OCI-LY3 (cell line): ENCODE results near the gene RORC.

Source experiments
- H2AFZ ChIP-seq: fragments of 200-600, 300-600 bp; shearing (Covaris generic); 2 replicates; pipeline ENCODE4 v1.6.0; 2014; ENCODE audit warnings: antibody characterized with exemption, low read depth, low read length
- H3K27ac ChIP-seq: fragments of 200-600, 300-600 bp; sonication (generic); 2 replicates; pipeline ENCODE4 v1.5.1; 2014; ENCODE audit warnings: mild to moderate bottlenecking, low read length, moderate library complexity, mixed read lengths
- H3K27me3 ChIP-seq: fragments of 200-600, 300-600 bp; sonication (generic); 2 replicates; pipeline ENCODE4 v1.6.1; 2014; ENCODE audit warnings: low read depth, low read length, mixed read lengths
- H3K36me3 ChIP-seq: fragments of 200-600, 300-600 bp; sonication (generic); replicated peaks from 2 replicates; pipeline ENCODE3; 2014; ENCODE audit warnings: low read depth, low read length, mixed read lengths
- H3K4me1 ChIP-seq: fragments of 300-600, 200-600 bp; sonication (generic); 2 replicates; pipeline ENCODE4 v1.6.1; 2014; ENCODE audit warnings: low read length, mixed read lengths
- H3K4me2 ChIP-seq: fragments of 200-600, 300-600 bp; sonication (generic); 2 replicates; pipeline ENCODE4 v1.6.1; 2014; ENCODE audit warnings: low read length, mixed read lengths
- H3K4me3 ChIP-seq: fragments of 300-600, 200-600 bp; sonication (generic); 2 replicates; pipeline ENCODE4 v1.5.1; 2014; ENCODE audit warnings: antibody characterized with exemption, mild to moderate bottlenecking, low read length, moderate library complexity
- H3K79me2 ChIP-seq: fragments of 300-600, 200-600 bp; shearing (Covaris generic); 2 replicates; pipeline ENCODE4 v1.6.1; 2014; ENCODE audit warnings: mild to moderate bottlenecking, low read length, mixed read lengths
- H3K9ac ChIP-seq: fragments of 300-600, 200-600 bp; shearing (Covaris generic); 2 replicates; pipeline ENCODE4 v1.6.0; 2014; ENCODE audit warnings: mild to moderate bottlenecking, low read length, moderate library complexity
- H3K9me3 ChIP-seq: fragments of 200-600, 300-600 bp; shearing (Covaris generic); 2 replicates; pipeline ENCODE4 v1.6.1; 2014; ENCODE audit warnings: low read length, mixed read lengths; ENCODE audit not compliant: insufficient read depth
- H4K20me1 ChIP-seq: fragments of 200-600, 300-600 bp; sonication (generic); 2 replicates; pipeline ENCODE4 v1.6.1; 2016; ENCODE audit warnings: low read length, mixed read lengths; ENCODE audit not compliant: insufficient read depth
- CTCF ChIP-seq: fragments of 200-600, 300-600 bp; sonication (generic); IDR thresholded peaks from 2 replicates; pipeline ENCODE4 v1.5.1; 2014; ENCODE audit warnings: antibody characterized with exemption, low read length, low read depth
- EZH2phosphoT487 ChIP-seq: fragments of 200-600 bp; shearing (Covaris generic); IDR thresholded peaks from 2 replicates; pipeline ENCODE4 v1.6.1; 2018; ENCODE audit warnings: antibody characterized with exemption, mixed run types, low read depth

The RORC gene

GRCh38 chr1:151817353-151817730 is 14.3 kb downstream of the RORC start:
- Histone ChIP-seq H3K79me2 (no peaks in the 10 kb centered on the region), H3K4me2 (peak overlapping the region; percentile 60), H3K4me3 (peak overlapping the region; percentile 22; the same call in 1 of the 2 replicates), H4K20me1 (no peaks in the 10 kb centered on the region), H3K27ac (no peak overlapping the region), H3K36me3 (no peaks in the 10 kb centered on the region), H3K27me3 (no peaks in the 10 kb centered on the region), H3K9ac (peak overlapping the region; percentile 4; the same call in 1 of the 2 replicates), H2AFZ (peak overlapping the region; percentile 57; the same call in 1 of the 2 replicates), H3K4me1 (peaks cover 39% of the 10 kb centered on the region), H3K9me3 (no peaks in the 10 kb centered on the region)
- no peak for TF ChIP-seq CTCF
- TF ChIP-seq EZH2phosphoT487: no peak

- no peak overlapping the region for H3K27ac ChIP-seq
Measured at GRCh38 chr1:151816548-151817352, 14.9 kb downstream of the RORC start.

GRCh38 chr1:151815716-151816327 is 15.8 kb downstream of the RORC start:
- Histone ChIP-seq H3K4me3 (no peak overlapping the region), H3K36me3 (no peaks in the 10 kb centered on the region), H3K79me2 (no peaks in the 10 kb centered on the region), H4K20me1 (no peaks in the 10 kb centered on the region), H3K4me2 (no peak overlapping the region), H3K4me1 (peaks cover 24% of the 10 kb centered on the region), H3K27ac (no peak overlapping the region), H3K9ac (no peak overlapping the region), H2AFZ (no peak overlapping the region), H3K9me3 (no peaks in the 10 kb centered on the region), H3K27me3 (no peaks in the 10 kb centered on the region)
- TF ChIP-seq EZH2phosphoT487 (no peak), CTCF (no peak)

More at GRCh38 chr1:151816548-151817352, 14.9 kb downstream of the RORC start:
- no peaks in the 10 kb centered on the region for H3K27me3 ChIP-seq
- peaks cover 33% of the 10 kb centered on the region for H3K4me1 ChIP-seq
- H2AFZ ChIP-seq: peak overlapping the region; percentile 57; the same call in 1 of the 2 replicates
- H3K79me2 ChIP-seq: no peaks in the 10 kb centered on the region
- no peaks in the 10 kb centered on the region for H3K36me3 ChIP-seq
- peak overlapping the region; percentile 60 for H3K4me2 ChIP-seq
- no peak overlapping the region for H3K9ac ChIP-seq
- H4K20me1 ChIP-seq: no peaks in the 10 kb centered on the region
- no peaks in the 10 kb centered on the region for H3K9me3 ChIP-seq
- H3K4me3 ChIP-seq: no peak overlapping the region
- no peak for TF ChIP-seq EZH2phosphoT487
- TF ChIP-seq CTCF: no peak

- Histone ChIP-seq H4K20me1 (no peaks in the 10 kb centered on the region), H3K4me1 (peaks cover 16% of the 10 kb centered on the region), H3K9me3 (no peaks in the 10 kb centered on the region), H3K36me3 (no peaks in the 10 kb centered on the region), H3K9ac (no peak overlapping the region), H3K27ac (no peak overlapping the region), H3K4me2 (no peak overlapping the region), H2AFZ (no peak overlapping the region), H3K27me3 (no peaks in the 10 kb centered on the region), H3K79me2 (no peaks in the 10 kb centered on the region), H3K4me3 (no peak overlapping the region)
- no peak for TF ChIP-seq CTCF
- TF ChIP-seq EZH2phosphoT487: no peak
Measured at GRCh38 chr1:151814971-151815545, 16.5 kb downstream of the RORC start.
